Stimulated activated CD8-positive, alpha-beta memory T cell treated with anti-CD3 and anti-CD28 coated beads, Interleukin-7, amount 100 ng/mL, for 24 hours (primary cell): ENCODE data around the gene GPBP1.
"Not testable (repeated sequence)": the region's sequence is repeated elsewhere in the genome, so short reads cannot be mapped to it uniquely, and the experiment has no call there.

ENCODE experiments used
- DNase-seq: peaks from one replicate; pipeline ENCODE4 v3.0.0-alpha.2; 2020; ENCODE audit warnings: low read depth

GPBP1 gene, protein sequence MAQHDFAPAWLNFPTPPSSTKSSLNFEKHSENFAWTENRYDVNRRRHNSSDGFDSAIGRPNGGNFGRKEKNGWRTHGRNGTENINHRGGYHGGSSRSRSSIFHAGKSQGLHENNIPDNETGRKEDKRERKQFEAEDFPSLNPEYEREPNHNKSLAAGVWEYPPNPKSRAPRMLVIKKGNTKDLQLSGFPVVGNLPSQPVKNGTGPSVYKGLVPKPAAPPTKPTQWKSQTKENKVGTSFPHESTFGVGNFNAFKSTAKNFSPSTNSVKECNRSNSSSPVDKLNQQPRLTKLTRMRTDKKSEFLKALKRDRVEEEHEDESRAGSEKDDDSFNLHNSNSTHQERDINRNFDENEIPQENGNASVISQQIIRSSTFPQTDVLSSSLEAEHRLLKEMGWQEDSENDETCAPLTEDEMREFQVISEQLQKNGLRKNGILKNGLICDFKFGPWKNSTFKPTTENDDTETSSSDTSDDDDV

DNA sequence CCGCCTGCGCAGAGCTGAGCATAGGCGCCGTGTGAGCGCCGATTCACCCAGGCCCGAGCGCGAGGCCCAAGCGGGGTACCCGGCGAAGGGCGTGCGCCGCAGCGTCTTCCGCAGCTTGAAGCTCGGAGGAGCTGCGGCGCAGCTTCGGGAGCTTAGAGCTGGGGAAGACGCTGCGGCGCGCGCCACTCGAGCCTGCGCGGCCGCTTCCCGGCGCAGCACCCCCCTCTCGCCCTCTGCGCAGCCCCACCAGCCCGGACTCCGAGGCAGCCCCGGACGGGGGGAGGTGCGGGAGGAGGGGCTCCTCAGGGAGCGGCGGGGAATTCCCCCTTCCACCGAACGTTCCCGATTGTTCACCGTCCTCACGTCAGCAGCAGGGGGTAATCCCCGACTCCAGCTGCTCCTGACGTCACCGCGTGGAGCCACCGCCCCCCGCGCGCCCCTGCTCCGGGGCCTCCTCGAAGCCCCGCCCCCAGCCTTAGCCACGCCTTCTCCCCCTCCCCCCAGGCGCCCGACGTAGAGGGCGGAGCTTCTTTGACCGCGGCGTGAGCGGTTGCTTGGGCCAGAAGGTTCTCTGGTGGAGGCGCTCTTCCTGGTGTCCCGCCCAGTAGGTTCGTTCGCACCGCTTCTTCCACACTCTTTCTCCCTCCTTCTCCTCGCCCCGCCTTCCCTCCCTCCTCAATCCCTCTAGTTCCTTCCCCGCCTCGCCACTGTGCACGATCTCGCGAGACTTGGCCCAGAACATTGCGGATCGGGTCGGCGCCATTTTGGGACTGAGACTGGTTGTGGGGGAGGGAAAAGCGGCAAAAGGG lies at the start of gene GPBP1:
TSS of gene GPBP1 (plus strand) at position 741 of the 809 bp plus-strand sequence. CDS start 40,072 bp downstream, outside the sequence.
- DNase-seq = peak; percentile 94

DNA sequence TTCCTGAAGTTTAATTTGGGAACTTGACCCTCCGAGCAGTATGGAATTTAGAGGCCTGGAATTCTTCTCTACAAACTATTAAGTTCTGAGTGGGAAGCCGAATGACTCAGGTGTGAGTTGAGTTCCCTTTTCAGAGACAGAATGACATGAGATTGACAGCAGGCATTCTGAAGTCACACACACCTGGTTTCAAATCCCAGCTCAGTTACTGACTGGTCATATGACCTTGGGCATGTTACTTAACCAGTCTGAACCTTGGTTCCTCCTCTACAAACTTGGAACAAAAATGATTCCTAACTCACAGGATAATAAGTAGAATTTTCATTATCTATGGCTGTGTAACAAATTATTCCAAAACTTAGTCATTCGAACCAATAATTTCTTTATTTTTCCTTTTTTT lies 45.5 kb upstream of the GPBP1 start:
- DNase-seq = no peak

DNA sequence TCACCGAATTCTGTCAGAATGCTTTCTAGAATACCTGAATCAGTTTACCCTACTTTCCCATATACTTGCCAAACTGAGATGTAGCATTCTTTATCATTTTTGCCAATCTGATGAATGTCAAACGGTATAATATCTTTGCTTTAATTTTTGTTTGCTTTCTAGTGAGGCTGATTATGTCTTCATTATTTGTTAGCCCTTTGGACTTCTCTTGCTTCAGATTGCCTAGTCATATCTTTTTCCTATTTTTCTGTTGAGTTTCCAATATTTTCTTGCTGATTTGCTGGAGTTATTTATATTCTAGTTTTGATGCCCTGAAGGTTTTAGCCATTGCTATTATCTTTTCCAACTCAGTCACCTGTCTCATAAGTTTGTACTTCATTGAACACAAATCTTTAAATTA lies 40.3 kb upstream of the GPBP1 start:
- no peak for DNase-seq

DNA sequence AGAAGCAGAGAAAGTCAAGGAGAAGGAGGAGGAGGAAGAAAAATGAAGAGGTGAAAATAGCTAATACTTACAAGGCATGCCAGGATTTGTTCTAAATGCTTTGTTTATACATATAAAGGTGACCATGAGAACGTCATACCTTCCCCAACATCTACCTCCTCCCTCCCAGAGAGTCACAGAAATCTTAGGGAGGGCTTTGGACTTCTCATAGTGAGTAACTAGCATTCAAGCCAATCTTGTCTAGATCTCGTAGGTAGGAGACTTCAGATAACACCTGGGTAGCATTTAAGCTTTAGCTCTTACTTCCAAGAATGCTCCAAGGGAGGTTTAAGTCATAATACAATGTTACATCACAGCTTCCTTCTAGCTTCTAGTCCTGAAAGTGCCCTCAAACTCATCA lies 36.5 kb upstream of the GPBP1 start:
- DNase-seq = no peak

DNA sequence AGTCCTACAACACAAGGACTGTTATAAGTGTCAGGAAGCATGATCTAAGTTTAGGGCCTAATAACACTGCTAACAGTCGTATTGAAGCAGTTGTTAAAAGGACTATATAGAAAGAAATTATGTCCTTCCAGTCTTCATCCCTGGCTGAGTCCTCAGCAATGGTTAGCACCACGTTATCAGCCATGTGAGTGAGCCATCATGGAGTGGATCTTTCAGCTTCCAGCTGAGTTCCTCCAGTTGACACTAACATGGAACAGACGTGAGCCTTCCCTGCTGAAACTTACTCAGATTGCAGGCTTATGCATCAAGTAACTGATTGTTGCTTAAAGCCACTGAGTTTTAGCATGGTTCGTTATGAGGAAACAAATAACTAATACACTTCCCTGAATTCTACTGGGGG lies 21.5 kb upstream of the GPBP1 start:
- DNase-seq = no peak

DNA sequence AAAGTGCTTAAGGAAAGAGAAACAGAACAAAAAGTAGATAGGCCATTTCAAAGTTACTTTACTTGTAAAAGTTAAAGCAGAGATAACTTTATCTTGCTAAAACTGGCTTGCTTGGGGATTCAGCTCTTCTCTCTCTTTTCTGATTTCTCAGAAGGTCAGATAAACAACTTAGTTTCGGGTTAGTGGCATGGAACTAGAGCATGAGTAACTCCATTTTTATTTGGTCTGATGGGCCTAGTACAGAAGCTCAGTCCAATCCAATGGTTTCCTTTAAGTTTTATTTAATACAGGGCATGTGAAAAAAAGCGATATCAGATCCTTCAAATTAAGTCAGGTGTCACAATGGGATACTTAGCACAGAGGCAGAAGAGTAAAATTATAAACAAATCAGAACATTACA lies 18.8 kb upstream of the GPBP1 start:
- DNase-seq = no peak

DNA sequence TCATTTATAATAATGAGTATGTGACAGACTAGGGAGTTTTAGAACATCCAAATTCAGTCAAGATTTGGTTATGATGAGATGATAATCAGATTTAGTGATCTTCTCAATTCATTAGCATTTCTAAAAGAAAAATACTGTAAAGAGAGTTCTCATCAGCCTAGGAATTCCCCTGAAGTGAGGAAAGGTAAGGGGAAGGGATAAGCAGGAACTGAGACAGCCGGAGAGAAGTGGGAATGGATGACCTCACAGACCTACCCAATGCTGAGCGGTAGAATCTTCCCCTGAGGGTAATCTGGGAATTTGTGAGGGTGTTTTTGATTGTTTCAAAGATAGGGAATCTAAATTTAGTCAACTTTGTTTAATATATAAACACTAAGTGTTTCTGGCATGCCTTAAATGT lies 16.7 kb upstream of the GPBP1 start:
- DNase-seq = no peak

DNA sequence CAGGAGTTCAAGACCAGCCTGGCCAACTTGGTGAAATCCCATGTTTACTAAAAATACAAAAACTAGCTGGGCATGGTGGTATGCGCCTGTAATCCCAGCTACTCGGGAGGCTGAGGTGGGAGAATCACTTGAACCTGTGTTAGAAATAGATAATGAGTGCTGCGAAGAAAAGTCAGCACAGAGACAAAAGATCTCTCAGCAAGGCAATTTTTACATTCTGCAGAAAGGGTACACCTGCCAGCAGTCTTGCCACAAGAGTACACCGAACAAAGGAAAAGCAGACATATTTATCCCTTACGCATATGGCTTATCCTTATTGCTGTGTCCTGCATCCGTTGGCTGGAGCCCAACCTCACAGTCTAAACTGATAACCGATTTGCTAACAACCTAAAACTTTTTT lies 16.2 kb upstream of the GPBP1 start:
- no peak for DNase-seq

DNA sequence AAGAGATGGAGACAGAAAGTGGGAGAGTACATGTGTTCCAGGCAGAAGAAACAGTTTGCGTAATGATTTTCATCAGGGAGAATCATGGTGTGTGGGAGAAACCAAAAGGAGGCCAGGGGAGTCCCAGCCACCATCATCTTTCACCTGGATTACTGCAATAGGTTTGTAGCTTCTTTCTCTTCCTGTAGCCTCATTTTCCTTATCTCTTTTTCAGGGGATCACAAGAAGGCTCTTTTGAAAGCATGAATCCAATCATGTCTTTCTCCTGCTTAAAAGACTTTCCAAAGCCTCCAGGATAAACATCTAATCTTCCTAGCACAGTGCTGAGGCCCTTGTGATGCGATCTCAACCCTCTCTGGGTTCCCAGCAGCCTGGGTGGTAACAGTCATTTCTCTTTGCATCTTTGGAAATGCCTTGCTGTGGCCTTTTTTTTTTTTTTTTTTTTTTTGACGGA lies 10.3 kb upstream of the GPBP1 start:
- no peak for DNase-seq

DNA sequence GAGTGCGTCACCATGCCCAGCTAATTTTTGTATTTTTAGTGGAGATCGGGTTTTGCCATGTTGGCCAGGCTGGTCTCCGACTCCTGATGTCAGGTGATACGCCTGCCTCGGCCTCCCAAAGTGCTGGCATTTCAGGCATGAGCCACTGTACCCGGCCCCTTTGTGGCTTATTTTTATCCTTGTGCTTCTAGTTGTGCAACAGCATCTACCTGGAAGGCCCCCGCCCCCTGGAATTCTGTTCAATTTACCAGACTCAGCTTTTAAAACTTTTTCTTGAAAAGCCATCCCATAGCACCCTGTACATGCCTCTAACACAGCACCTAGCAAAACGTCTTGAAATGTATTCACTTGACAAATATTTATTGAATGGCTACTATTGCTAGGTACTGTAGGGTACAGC lies 9.7 kb upstream of the GPBP1 start:
- no peak for DNase-seq

DNA sequence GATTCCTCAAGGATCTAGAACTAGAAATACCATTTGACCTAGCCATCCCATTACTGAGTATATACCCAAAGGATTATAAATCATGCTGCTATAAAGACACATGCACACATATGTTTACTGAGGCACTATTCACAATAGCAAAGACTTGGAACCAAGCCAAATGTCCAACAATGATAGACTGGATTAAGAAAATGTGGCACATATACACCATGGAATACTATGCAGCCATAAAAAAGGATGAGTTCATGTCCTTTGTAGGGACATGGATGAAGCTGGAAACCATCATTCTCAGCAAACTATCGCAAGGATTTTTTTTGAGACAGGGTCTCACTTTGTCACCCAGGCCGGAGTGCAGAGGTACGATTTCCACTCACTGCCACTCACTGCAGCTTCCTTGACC lies 8.7 kb upstream of the GPBP1 start:
- not testable (repeated sequence) for DNase-seq

DNA sequence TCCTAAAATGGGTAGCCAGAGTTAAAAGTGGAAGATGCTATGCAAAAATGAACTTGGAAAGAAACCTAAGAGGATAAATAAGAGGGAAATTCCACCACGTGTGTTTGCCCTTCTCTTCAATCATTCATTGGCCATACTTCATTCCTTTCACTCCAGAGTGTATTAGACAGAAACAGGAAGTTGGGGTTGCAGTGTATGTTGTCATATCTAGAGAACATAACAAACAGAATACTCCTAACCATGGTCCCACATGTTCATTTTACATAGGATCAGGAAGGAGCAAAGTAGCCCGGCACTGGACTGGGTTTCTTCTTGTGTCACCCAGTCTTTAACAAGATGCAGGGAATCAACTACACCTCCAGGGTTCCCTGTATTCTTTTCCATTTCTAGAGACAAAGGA lies 7.6 kb upstream of the GPBP1 start:
- DNase-seq = no peak

DNA sequence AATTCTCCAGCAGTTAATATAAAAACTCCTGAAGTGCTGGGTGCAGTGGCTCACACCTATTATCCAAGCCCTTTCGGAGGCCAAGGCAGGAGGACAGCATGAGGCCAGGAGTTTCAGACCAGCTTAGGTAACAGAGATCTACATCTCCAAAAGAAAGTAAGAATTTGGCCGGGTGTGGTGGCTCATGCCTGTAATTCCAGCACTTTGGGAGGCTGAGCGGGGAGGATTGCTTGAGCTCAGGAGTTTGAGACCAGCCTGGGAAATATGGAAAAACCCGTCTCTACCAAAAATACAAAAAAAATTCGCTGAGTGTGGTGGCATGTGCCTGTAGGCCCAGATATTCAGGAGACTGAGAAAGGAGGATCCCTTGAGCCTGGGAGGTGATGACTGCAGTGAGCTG lies 6.7 kb upstream of the GPBP1 start:
- DNase-seq = no peak

DNA sequence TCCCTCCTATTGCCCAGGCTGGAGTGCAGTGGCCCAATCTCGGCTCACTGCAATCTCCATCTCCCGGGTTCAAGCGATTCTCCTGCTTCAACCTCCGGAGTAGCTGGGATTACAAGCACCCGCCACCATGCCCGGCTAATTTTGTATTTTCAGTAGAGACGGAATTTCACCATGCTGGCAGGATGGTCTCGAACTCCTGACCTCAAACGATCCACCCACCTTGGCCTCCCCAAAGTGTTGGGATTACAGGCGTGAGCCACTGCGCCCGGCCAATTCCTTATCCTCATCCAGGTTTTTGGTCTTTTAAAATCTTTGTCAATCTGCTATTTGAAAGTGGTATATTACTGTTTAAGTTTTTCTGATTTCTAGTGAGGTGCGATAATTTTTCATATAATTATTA lies 3.7 kb upstream of the GPBP1 start:
- not testable (repeated sequence) for DNase-seq

DNA sequence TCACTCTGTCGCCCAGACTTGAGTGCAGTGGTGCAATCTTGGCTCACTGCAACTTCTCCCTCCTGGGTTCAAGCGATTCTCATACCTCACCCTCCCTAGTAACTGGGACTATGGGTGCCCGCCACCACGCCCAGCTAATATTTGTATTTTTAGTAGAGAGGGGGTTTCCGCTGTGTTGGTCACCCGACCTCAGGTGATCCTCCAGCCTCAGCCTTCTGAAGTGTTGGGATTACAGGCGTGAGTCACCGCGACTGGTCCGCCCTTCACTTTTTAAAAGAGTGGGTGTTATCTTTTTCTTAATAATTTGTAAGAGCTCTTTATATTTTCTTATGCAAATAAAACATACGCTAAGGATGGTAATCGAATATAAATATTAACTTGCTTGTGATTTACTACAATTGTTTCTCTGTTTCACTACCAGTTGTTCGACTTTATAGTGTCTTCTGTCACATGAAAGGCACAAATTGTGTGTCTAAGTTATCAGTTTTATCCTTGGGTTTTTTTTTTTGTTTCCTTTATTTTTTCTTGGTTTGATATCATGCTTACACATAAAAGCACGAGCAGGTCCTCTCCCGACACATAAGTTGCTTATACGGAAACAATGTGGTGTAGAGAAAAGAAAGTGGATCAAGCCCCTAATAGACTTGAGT lies 1.9 kb upstream of the GPBP1 start:
- DNase-seq = no peak

DNA sequence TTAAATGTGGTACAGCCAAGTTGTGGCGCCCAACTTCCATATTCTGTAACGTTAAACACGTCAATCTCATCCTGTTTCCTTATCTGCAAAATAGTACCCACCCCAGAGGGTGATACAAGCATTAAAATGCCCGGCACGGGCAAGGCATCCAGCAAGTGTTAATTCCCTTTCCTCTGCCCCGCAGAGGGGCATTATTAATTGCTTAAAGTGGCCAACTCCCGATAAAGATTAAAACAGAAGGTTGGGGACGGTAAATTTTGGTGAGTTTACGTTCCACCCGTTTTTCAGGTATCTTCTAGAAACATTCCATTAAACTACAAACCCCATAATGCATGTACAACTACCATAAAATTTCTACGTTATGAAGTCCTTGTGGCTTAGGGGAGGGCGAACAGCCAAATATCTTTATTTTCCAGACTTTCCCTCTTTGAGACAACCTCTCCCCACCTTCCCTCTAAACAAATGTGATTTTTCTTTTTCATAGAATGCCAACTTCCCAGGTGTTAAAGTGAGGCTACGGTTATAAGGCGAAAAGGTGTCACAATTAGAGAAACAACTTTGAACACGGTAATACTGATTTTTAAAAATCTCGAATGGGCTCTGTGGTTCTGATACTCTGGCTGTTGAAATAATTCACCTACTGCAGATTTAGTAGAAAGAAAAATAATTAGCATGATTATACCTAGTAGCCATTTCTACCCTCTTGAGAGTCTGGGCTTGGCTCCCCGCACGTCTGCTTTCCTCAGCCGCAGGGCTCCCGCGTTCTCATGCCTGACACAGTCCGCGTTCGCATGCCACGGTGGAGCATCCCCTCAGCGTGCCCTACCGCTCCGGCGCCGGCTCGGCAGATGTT lies 1.2 kb upstream of the GPBP1 start:
- DNase-seq = no peak

DNA sequence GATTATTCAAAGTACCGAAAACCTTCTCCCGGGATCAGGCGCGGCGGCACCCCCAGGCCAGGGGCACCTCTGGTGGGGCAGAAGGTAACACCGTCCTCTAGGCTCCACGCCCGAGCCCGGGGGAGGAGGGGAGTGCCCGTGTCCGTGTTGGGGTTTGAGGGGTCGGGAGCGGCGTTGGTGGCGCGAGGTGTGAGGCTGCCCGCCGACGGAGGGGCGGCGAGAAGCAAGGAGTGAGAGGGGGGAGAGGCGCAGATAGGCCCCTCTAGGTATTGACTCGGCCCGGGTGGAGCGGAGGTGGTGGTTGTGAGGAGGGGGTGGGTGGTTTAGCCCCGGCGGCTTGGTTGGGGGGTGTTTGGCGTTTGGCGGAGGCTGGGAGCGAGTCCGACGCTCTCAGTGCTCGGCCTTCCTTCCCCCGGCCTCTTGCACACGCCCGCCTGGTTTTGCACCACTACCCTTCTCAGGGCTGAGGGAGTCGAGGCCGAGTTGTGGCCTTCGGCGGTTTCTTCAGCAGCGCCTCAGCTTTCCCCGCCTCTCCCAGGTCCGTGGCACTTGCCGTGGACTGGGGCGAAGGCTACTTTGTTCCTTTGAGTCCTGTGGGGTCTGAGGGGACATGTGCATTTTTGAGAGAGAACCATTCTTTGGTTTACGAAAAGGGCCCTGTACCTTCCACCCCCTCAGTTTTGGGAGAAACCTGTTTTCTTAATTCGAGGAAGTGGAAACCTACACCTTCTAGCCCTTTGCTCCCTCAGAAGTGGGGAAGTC lies 450 bp downstream of the GPBP1 start:
- no peak for DNase-seq

DNA sequence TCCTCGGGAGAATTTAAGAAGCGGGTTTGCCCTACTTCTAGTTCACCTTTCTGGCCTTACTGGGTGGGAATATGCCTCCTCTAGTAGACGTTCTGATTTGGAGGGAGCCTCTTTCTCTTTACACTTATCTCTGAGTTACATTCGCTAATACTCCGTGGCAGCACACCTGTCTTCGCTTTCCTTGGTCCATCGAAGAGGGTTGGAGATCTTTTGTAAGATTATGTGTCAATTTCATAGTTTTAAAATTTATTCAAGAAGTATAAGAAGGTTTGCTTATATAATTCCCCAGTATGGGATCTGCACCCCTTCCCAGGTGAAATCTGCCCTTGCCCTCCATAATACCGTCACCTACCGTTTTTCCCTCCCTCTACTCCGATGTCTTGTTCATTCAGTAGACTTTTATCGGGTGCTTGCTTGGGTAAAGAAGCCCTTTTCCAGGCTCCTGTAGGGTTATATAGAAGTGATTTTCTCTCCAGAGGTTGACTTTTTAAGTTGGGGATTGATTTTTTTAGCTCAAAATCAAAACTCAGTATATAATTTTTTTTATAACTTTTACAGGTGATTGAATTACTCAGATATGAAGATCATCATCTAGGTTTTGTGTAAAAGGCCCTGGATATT lies 1.1 kb downstream of the GPBP1 start:
- DNase-seq = no peak

DNA sequence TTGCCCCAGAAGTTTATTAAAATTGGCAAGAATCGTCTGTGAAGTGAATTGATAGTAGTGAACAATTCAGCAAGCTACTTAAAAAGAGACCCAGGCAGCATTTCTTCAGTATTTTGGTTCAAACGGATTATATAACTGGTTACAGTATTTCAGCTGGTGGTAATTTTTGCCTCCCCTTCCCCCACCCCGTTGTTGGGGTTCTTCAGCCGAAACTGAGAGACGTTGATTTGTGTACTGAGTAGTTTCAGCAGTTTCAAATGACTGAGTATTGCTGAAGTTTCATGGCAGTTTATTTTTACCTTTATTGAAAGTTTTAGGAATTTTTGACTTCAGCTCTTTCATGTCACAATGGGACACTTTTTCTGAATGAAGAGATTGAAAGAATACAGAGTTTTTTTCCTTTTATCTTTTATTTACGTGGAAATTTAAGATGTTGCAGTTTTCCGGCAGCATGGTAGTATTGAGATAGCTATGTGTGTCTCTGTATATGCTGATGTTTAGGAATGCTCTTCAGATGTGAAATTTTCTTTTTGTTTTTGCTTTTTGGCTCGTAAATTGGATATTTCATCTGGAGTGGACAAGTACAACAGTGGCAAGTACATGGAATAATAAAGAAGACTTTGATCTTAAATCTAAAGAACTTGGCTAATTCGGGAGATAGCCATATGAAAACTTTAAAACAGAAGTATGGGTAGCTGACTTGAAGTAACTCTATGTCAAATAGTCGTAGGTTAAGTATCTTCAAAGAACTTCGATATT lies 1.9 kb downstream of the GPBP1 start:
- DNase-seq = peak; percentile 19
